GM12872 (cell line): ENCODE data around the gene CARMIL1.

Source experiments
- CTCF ChIP-seq: IDR thresholded peaks from 3 replicates; pipeline ENCODE4 v1.5.1; 2011; ENCODE audit warnings: low read depth, mild to moderate bottlenecking, low read length, moderate library complexity; ENCODE audit not compliant: insufficient read depth

The CARMIL1 gene

DNA sequence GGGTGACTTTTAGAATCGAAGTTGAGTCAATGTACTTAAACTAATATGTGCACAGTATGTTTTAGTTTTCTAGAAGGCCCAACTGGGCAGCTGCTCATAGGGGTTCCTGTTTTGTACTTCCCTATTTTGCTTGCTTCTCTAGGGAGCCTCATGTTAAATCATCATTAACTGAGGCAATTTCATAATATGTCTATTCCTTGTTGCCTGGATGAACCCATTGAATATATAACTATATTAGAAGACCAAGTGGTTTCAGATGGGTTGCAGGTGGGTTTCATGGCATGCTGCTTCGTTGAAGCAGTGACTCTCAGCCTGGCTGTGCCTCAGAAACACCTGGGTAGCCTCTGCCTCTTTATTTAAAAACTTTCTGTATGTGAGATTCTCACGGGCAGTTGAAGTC is 22.2 kb downstream of the CARMIL1 start:
- TF ChIP-seq CTCF, result no peak

- no peak for TF ChIP-seq CTCF
Measured at GRCh38 chr6:25302151-25302550, 23.0 kb downstream of the CARMIL1 start.

GRCh38 chr6:25302677-25303128 is 23.5 kb downstream of the CARMIL1 start:
- no peak for TF ChIP-seq CTCF

- TF ChIP-seq CTCF, result no peak
Measured at GRCh38 chr6:25303254-25303653, 24.1 kb downstream of the CARMIL1 start.

GRCh38 chr6:25306379-25306778 is 27.2 kb downstream of the CARMIL1 start:
- no peak for TF ChIP-seq CTCF

- TF ChIP-seq CTCF, result no peak
Measured at GRCh38 chr6:25307805-25308494, 28.8 kb downstream of the CARMIL1 start.

GRCh38 chr6:25309886-25310285 is 30.7 kb downstream of the CARMIL1 start:
- no peak for TF ChIP-seq CTCF
